IPS-18c (cell line): ENCODE data around the gene SIAH1.
"Not testable (repeated sequence)": the region's sequence is repeated elsewhere in the genome, so short reads cannot be mapped to it uniquely, and the experiment has no call there.

ENCODE experiments used
- H3K4me3 ChIP-seq: 2 replicates; pipeline ENCODE4 v1.7.0; 2013; ENCODE audit warnings: low read depth, mild to moderate bottlenecking, low read length, moderate library complexity; ENCODE audit not compliant: insufficient read depth
- H3K9me3 ChIP-seq: one replicate; pipeline ENCODE4 v1.6.1; 2013; ENCODE audit warnings: mild to moderate bottlenecking, low read length, moderate library complexity; ENCODE audit not compliant: control insufficient read depth, insufficient read depth

Gene SIAH1

GRCh38 chr16:48321317-48322036 lies 63.7 kb downstream of the SIAH1 start:
- Histone ChIP-seq H3K9me3 (no peaks in the 10 kb centered on the region), H3K4me3 (no peak overlapping the region)

GRCh38 chr16:48318630-48319029 lies 66.6 kb downstream of the SIAH1 start:
- H3K9me3 ChIP-seq, result no peaks in the 10 kb centered on the region
- no peak overlapping the region for H3K4me3 ChIP-seq

- H3K9me3 ChIP-seq, result peaks cover 1% of the 10 kb centered on the region
Observed at GRCh38 chr16:48317614-48318315, 67.4 kb downstream of the SIAH1 start.

GRCh38 chr16:48317026-48317425 lies 68.2 kb downstream of the SIAH1 start:
- H3K4me3 ChIP-seq, result no peak overlapping the region
- peaks cover 4% of the 10 kb centered on the region for H3K9me3 ChIP-seq

More at GRCh38 chr16:48317614-48318315, 67.4 kb downstream of the SIAH1 start:
- H3K4me3 ChIP-seq, result no peak overlapping the region

GRCh38 chr16:48313905-48314304 lies 71.3 kb downstream of the SIAH1 start:
- not testable (repeated sequence) for H3K4me3 ChIP-seq, H3K9me3 ChIP-seq

- Histone ChIP-seq H3K9me3 (peaks cover 4% of the 10 kb centered on the region), H3K4me3 (no peak overlapping the region)
Observed at GRCh38 chr16:48310908-48311641, 74.1 kb downstream of the SIAH1 start.
